ENCODE data around the gene ASXL3. TPM values are rescaled to one million over a fixed set of nuclear protein-coding genes. Genes with fewer than 3 reads are reported as not detected.

Gene ASXL3
- total RNA-seq, 4 donors from 2014 or later, result 0.93 to 2.2 (median 1.5) TPM

DNA sequence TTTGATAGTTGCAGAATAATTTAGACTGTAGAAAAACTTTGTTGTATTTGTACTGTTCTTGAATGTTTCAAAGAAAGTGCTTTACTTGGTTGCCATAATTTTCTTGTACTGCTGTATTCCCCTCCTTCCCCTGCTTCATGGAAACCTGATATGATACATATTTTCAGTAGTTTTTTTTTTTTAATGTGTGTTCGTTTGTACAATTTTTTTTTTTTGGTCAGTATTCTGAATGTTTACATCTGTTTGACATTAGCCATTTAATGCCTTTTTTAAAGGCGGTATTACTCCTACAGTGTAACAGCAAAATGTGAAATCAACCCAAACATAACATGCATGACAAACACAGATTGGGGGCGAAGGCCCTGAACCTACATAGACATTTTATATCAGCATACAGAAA is 172.3 kb downstream of the ASXL3 start:
- 55 to 69% methylated on average over 2 to 3 of the region's 3 CpGs for WGBS, 2 donors (ENCODE audit: low coverage in 1 of 2)
- no peaks in the 10 kb centered on the region for H3K27me3 ChIP-seq
- ATAC-seq, result no peak
- no peak overlapping the region for H3K27ac ChIP-seq
- H3K36me3 ChIP-seq, result no peaks in the 10 kb centered on the region
- TF ChIP-seq EP300 (IDR thresholded peaks at IDR 0.05) (no peak), POLR2AphosphoS5 (IDR thresholded peaks at IDR 0.05) (no peak), CTCF (IDR thresholded peaks at IDR 0.05) (no peak), POLR2A (IDR thresholded peaks at IDR 0.05) (no peak)
- H3K4me1 ChIP-seq, result peaks cover 0 to 3% (median 0%) of the 10 kb centered on the region in 3 donors
- H3K4me3 ChIP-seq, result no peak overlapping the region
- no peaks in the 10 kb centered on the region for H3K9me3 ChIP-seq

DNA sequence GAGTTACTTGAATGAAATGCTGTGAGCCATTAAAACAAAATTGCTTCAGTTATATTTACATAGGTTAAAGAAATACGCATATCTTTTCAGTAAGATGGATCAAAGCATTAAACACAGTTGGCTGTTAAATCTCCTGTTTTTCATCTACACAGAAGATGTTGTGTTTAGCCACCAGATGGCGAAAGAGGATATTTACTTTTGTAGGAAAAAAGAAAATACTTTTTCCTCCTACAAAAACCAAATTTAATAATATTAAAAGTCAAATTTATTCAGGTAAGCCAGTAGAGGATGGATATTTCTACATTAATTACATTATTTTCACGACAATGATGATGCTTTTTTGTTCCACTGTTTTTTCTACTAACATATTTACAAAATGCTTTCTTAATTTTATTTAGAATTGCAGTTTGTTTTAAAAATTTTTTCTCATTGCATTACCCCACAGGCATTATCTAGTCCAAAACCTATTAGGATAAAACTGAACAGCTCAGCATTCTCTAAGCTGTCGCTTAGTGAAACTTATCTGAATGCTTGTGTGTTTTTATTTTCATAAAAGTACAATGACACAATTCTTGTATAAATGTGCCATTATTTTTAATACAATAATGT is 173.7 kb downstream of the ASXL3 start:
- Histone ChIP-seq H3K4me1 (peaks cover 0 to 15% (median 0%) of the 10 kb centered on the region in 3 donors), H3K27ac (no peak overlapping the region), H3K36me3 (no peaks in the 10 kb centered on the region), H3K27me3 (no peaks in the 10 kb centered on the region), H3K4me3 (no peak overlapping the region), H3K9me3 (no peaks in the 10 kb centered on the region)
- TF ChIP-seq EP300 (IDR thresholded peaks at IDR 0.05), result no peak
- no peak for TF ChIP-seq POLR2A (IDR thresholded peaks at IDR 0.05)
- TF ChIP-seq CTCF (IDR thresholded peaks at IDR 0.05), result peak in 2 of 4 experiments; percentile 15 to 50
- 42 to 53% methylated on average over 4 of the region's 4 CpGs for WGBS, 2 donors (ENCODE audit: low coverage in 1 of 2)
- no peak for ATAC-seq

GRCh38 chr18:33755391-33755790 is 177.4 kb downstream of the ASXL3 start:
- 29 to 45% methylated on average over 3 of the region's 3 CpGs for WGBS, 2 donors (ENCODE audit: low coverage in 1 of 2)
- ATAC-seq, result no peak
- Histone ChIP-seq H3K4me3 (no peak overlapping the region), H3K27me3 (no peaks in the 10 kb centered on the region), H3K36me3 (no peaks in the 10 kb centered on the region), H3K27ac (no peak overlapping the region), H3K9me3 (no peaks in the 10 kb centered on the region), H3K4me1 (peaks cover 0 to 19% (median 0%) of the 10 kb centered on the region in 3 donors)
- no peak for TF ChIP-seq POLR2AphosphoS5 (IDR thresholded peaks at IDR 0.05)
- TF ChIP-seq EP300 (IDR thresholded peaks at IDR 0.05), result no peak
- no peak for TF ChIP-seq POLR2A (IDR thresholded peaks at IDR 0.05)
- TF ChIP-seq CTCF (IDR thresholded peaks at IDR 0.05), result no peak

DNA sequence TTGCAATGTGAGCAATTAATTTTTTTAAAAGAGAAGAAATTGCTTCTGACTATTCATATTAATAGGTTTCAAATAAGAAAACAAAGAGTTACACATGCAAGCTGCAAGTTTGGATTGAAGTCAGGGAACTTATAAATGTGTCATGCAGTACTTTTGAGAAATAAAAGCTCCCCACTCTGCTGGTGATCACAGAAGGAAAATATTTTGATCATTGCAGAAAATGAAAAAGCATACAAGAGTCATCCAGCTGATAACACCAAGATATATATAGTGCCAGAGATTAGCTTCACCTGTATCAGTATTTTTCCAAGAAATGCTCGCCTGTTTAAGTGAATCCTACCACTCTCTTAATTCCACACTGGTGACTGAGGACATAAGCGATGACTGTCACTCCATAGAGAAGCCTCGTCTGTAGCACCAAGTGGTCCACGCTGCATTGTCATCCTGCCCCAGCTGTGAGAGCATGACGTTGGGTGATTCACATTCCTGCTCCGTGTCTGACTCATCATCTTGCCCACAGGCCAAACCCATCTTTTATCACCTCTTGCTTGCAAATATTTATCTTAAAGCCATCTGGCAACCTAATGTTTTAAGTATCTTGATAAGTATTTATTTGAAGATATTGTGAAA is 178.0 kb downstream of the ASXL3 start:
- TF ChIP-seq EP300 (IDR thresholded peaks at IDR 0.05), result no peak
- no peak for TF ChIP-seq POLR2A (IDR thresholded peaks at IDR 0.05)
- TF ChIP-seq CTCF (IDR thresholded peaks at IDR 0.05), result no peak
- no peak for TF ChIP-seq POLR2AphosphoS5 (IDR thresholded peaks at IDR 0.05)
- H3K4me1 ChIP-seq, result peaks cover 0 to 19% (median 0%) of the 10 kb centered on the region in 3 donors
- no peaks in the 10 kb centered on the region for H3K36me3 ChIP-seq
- H3K27me3 ChIP-seq, result no peaks in the 10 kb centered on the region
- WGBS, 2 donors (ENCODE audit: low coverage in 1 of 2), result 11 to 15% methylated on average over 6 of the region's 6 CpGs
- H3K4me3 ChIP-seq, result no peak overlapping the region
- H3K27ac ChIP-seq, result no peak overlapping the region
- no peaks in the 10 kb centered on the region for H3K9me3 ChIP-seq
- peak; percentile 82 for ATAC-seq

GRCh38 chr18:33757037-33757436 is 179.0 kb downstream of the ASXL3 start:
- no peak for TF ChIP-seq EP300 (IDR thresholded peaks at IDR 0.05)
- no peak for TF ChIP-seq CTCF (IDR thresholded peaks at IDR 0.05)
- no peak for TF ChIP-seq POLR2AphosphoS5 (IDR thresholded peaks at IDR 0.05)
- no peak overlapping the region for H3K4me3 ChIP-seq
- H3K4me1 ChIP-seq, result peaks cover 0 to 19% (median 0%) of the 10 kb centered on the region in 3 donors
- no peak overlapping the region for H3K27ac ChIP-seq
- no peaks in the 10 kb centered on the region for H3K36me3 ChIP-seq
- WGBS, 2 donors (ENCODE audit: low coverage in 1 of 2), result 25 to 57% methylated on average over 1 of the region's 1 CpG
- H3K9me3 ChIP-seq, result no peaks in the 10 kb centered on the region
- no peaks in the 10 kb centered on the region for H3K27me3 ChIP-seq
- no peak for ATAC-seq

Measured in gastroesophageal sphincter (tissue), 4 donors.